ENCODE measurements around the gene DGKQ. TPM values are rescaled to one million over a fixed set of nuclear protein-coding genes. Genes with fewer than 3 reads are reported as not detected.

The DGKQ gene
- total RNA-seq, 1 experiment from 2014 or later: 12.4 TPM

GRCh38 chr4:1004071-1004418 lies 30.7 kb upstream of the DGKQ start:
- Histone ChIP-seq H2AK5ac (ENCODE audit: insufficient read length, low read length) (no peak overlapping the region), H3K9ac (ENCODE audit: extremely low read depth, insufficient read length, low read length) (no peak overlapping the region), H3T11ph (ENCODE audit: low read length) (no peak overlapping the region), H3K18ac (ENCODE audit: insufficient read length, low read depth, low read length) (no peak overlapping the region), H3K4me2 (ENCODE audit: insufficient read depth, insufficient read length, low read length) (no peak overlapping the region), H3K4me1 (ENCODE audit: insufficient read depth, low read length) (no peaks in the 10 kb centered on the region), H3K23ac (ENCODE audit: insufficient read length, low read depth, low read length) (no peak overlapping the region), H2BK15ac (ENCODE audit: low read depth, low read length) (no peak overlapping the region), H2BK5ac (ENCODE audit: insufficient read length, low read length) (no peak overlapping the region), H4K91ac (ENCODE audit: insufficient read length, low read depth, low read length) (no peak overlapping the region), H3K14ac (ENCODE audit: insufficient read depth, low read length) (no peak overlapping the region), H3K27me3 (ENCODE audit: insufficient read depth, low read length) (peaks cover 37% of the 10 kb centered on the region; the same call in 1 of the 2 replicates), H3K56ac (ENCODE audit: insufficient read length, low read depth, low read length) (no peak overlapping the region), H3K23me2 (ENCODE audit: insufficient read length, low read depth, low read length, poor library complexity, severe bottlenecking) (peaks cover 12% of the 10 kb centered on the region), H3K79me1 (ENCODE audit: insufficient read depth, low read depth, low read length, poor library complexity, severe bottlenecking) (no peaks in the 10 kb centered on the region), H4K8ac (replicated peaks; ENCODE audit: insufficient read length, low read depth, low read length) (no peak overlapping the region), H3K4ac (ENCODE audit: low read depth, low read length) (no peak overlapping the region), H3K9me3 (ENCODE audit: control insufficient read depth, low read depth, low read length) (no peaks in the 10 kb centered on the region), H2BK120ac (ENCODE audit: low read depth, low read length, poor library complexity, severe bottlenecking) (no peak overlapping the region), H2BK12ac (ENCODE audit: insufficient read length, low read depth, low read length) (no peak overlapping the region), H4K5ac (ENCODE audit: insufficient read length, low read depth, low read length) (no peak overlapping the region), H2BK20ac (ENCODE audit: low read depth, low read length, poor library complexity, severe bottlenecking) (no peak overlapping the region), H2AFZ (ENCODE audit: low read length) (no peak overlapping the region), H4K20me1 (ENCODE audit: control insufficient read depth, insufficient read depth, insufficient read length) (no peaks in the 10 kb centered on the region), H3K79me2 (ENCODE audit: insufficient read depth, low read length) (no peaks in the 10 kb centered on the region), H3K27ac (ENCODE audit: insufficient read length, low read depth, low read length) (no peak overlapping the region)
- Mint-ChIP-seq H3K9me3 (peaks cover 3 to 13% of the 10 kb centered on the region in 2 experiments; a peak in 4 of 5 replicates), H3K27me3 (ENCODE audit: low read depth) (peaks cover 85% of the 10 kb centered on the region), H3K27ac (no peak overlapping the region), H3K4me1 (peaks cover 7 to 8% of the 10 kb centered on the region in 2 experiments), H3K4me3 (peak overlapping the region; percentile 33 to 44; a peak in 2 of 5 replicates), H3K36me3 (ENCODE audit: insufficient read depth in 1 of 3, low read depth in 3 of 3) (no peaks in the 10 kb centered on the region)
- no peak for TF ChIP-seq CTCF (conservative IDR thresholded peaks at IDR 0.05)
- no peak for DNase-seq
- WGBS (ENCODE audit: extremely low coverage, insufficient read length, low lambda C conversion rate): no CpG with 5 or more reads among the region's 13 CpGs

All from H9 (cell line).